ENCODE measurements around the gene UMPS.
"Not testable (repeated sequence)": the region's sequence is repeated elsewhere in the genome, so short reads cannot be mapped to it uniquely, and the experiment has no call there.

UMPS gene

DNA sequence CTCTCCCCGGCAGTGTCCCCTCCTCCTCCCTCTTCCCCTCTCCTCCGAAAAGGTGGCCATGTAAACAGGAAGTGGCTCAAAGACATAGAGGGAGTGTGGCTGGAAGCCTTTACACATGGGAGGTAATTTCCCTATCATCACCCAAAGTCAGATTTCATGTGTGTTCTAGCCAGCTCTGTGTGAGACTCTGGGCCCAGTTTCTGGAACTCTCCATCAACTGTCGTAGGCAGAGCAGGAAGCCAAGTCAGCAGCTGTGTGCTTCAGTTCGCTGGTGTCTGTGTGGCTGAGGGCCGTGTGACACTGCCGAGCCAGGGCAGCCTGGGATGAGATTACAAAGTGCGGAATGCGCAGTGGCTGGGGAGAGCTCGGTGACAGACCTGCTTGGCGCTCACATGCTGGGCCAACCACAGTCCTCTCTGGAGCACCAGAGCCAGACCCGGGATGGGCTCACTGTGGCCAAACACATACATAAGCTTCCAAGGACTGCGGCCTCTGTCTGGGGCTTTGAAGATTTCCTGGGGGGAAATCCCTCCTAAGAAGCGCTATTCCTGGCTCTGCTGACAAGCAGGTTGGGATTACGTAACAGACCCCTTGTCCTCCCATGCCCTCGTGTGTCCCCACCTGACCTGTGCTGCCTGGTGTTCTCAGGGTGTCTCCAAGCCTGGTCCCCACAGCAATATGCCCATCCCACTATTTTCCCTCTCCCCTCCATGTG lies 50.7 kb downstream of the UMPS start:
- no peak for FAIRE-seq

DNA sequence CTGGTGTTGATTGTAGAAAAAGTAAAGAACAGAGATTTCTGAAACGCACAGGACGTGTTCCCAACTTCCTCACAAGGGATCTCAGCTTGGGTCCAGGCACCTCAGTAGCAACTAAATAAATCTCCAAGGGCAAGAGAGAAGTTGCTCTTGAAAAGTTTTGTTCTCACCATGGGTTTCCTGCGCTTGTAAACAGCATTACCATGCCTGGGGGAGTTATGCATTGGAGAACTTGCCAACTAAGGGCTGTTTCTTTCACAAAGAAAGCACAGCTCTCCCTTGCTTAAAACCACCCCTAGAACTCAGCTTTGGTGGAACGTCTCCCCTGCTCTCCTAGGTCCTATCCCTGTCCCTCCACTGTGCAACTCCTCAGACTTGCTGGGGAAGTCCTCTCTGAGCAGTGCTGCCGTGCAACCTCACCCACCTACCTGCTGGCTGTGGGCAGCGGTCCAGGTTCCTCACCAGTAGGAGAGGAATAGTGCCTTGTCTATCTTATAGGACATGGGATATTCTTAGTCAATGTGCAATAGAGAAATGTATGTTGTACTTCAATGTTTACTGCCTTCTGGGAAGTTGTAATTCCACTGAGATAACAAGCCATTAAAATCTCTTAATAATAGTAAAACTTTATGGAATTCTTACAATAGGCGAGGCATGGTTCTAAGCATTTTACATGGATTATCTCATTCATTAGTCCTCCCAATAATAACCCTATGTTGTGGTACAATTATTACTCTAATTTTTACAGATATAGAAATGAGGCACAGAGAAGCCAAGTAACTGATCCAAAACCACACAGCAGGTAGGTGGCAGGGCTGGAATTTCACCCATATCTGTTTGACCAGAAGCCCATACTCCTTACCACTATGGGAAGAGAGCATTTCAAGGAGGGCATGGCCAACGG lies 51.5 kb downstream of the UMPS start:
- no peak for FAIRE-seq

- FAIRE-seq: not testable (repeated sequence)
These were observed 52.1 kb downstream of the UMPS start for GRCh38 chr3:124782377-124782712.

GRCh38 chr3:124783696-124784095 lies 53.4 kb downstream of the UMPS start:
- no peak for FAIRE-seq

- no peak for FAIRE-seq
These were observed 54.6 kb downstream of the UMPS start for GRCh38 chr3:124784686-124785382.

- no peak for FAIRE-seq
These were observed 55.7 kb downstream of the UMPS start for GRCh38 chr3:124785973-124786372.

- FAIRE-seq: no peak
These were observed 56.4 kb downstream of the UMPS start for GRCh38 chr3:124786511-124787241.

DNA sequence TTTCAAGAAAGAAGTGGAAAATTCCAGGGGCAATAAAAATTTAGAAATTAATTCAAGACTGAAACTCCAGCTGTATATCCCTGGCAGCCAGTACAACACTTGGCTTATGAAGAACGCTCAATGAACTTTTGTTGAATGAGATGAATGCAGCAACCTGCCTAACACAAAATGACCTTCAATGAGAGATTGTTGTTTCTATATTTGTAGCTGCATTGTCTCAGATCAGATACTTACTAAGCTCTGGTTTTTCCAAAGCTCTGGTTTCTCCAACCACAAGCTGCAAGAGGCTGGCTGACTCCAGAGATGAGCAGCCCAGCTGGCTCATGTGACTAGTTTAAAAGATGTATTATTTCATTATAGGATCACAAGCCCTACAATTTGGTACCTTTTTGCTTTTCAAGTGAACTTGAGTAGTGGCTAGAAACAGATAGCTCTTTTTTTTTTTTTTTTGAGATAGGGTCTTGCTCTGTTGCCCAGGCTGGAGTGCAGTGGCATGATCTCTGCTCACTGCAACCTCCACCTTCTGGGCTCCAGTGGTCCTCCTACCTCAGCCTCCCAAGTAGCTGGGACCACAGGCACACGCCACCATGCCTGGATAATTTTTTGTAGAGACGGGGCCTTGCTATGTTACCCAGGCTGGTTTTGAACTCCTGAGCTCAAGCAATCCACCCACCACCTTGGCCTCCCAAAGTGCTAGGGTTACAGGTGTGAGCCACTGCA lies 57.4 kb downstream of the UMPS start:
- FAIRE-seq: no peak

DNA sequence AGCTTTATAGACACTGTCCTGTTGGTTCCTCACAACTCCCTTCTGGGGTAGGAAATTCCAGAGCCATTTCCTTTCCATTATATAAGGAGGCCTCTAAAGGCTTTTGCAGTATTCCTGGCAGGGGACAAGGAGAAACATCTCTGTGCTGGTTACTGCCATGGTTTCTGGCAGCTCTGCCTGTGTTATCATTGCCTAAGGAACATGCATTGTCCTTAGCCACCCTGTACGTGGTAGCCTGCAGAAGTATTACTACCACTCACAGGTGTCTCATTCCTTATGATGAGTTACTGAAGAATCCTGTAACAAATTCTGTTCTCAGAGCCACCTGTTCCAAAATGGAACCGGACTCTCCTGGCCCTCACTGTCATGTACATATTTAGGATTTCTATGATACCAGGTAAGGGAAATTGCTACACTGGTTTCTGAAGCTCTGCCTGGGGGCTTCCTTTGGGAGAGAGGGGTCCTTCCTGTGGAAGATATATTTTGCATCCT lies 58.0 kb downstream of the UMPS start:
- no peak for FAIRE-seq

- FAIRE-seq: not testable (repeated sequence)
These were observed 58.9 kb downstream of the UMPS start for GRCh38 chr3:124789103-124789502.

- FAIRE-seq: no peak
These were observed 60.9 kb downstream of the UMPS start for GRCh38 chr3:124791142-124791541.

- FAIRE-seq: no peak
These were observed 61.4 kb downstream of the UMPS start for GRCh38 chr3:124791639-124792151.

DNA sequence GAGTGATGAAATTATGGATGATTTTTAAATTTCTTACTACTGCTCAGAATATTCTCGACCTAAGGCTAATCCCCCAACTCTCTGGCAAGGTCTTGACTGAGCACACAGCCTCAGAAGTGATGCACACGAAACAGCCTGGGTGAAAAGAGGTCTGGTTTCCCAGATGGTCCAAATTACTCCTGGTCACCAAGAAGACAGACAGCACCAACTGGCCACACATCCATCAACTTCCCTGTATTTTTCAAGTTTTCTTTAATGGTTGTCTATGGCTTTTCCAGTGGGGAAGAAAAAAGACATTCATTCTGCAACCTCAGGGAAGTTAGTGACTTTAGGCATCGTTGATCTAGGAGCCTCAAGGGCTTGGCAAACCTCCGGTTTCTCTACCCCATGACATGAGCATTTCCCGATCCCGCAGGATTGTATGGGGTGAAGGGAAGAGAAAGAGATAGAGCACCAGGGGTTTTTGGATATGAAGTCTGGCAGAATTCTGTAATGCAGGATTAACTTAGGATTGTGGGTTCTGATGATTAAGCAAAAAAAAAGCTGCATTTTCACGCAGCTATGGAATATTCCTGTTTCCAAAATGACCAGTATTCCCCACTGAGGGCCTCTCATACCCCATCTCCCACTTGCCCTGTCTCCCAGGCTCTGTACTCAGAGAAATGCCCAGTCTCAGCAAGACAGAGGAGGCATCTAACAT lies 62.2 kb downstream of the UMPS start:
- no peak for FAIRE-seq

DNA sequence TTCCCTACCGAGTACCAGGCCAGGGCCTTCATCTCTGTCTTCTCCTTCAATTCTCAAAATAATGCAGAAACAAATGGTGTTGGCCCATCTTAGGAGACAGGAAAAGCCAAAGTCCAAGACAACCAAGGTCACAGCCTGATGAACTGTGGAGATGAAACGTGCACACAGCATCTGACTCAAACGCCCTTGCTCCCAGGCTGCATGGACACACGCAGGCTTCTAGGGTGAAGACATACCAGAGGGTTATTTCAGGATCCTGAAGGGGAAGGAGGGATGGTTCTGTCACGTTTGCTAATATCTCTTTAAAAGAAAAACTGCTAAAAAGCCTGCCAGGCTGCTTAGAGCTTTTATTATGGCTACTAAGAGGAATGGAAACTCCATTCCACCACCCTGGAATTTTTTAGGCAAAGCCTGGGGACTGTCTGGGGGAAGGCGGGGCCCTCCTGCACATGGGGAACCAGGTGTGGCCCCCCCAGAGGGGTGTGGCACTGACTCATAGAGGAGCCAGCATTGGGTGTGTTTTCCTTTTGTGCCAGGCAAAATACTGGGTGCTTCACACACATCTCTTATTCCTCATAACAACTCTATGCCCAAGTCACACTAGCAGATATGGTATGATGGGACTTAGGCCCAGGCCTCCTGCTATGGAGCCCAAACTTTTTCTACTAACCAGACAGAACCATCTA lies 62.9 kb downstream of the UMPS start:
- no peak for FAIRE-seq

- no peak for FAIRE-seq
These were observed 66.2 kb downstream of the UMPS start for GRCh38 chr3:124796477-124796876.

DNA sequence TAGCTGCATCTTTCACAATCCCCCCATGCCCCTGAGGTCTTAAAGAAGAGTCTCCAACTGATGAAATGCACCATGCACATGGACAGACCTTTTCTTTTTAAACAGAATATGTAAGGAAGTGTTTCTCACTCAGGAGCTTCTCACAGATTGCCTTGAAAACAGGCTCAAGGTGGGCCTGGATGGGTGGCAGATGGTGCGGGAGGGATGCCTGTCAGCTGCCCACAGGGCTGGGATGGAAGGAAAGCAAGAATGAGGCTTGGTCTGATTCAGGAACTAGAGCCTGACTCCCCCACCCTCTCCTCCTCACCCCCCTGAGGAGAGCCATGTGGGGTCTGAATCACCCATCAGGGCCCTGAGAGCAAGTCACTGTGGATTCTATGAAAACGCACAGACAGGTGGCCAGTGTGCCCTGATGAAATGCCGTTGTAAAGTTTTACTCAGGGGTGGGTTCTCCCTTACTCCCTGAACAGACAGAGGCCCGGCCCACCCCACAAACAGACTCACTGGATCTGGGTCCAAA lies 67.2 kb downstream of the UMPS start:
- no peak for FAIRE-seq
